Activated CD8-positive, alpha-beta T cell treated with anti-CD3 and anti-CD28 coated beads for 36 hours (primary cell): ENCODE measurements around the gene SERPINB6. TPM values are rescaled to one million over a fixed set of nuclear protein-coding genes. Genes with fewer than 3 reads are reported as not detected.

Experiments used
- ATAC-seq: fragments of 200-7000 bp; cut with Tn5 transposase; one replicate; pipeline ENCODE4 v1.10.0; 2021; ENCODE audit warnings: mild to moderate bottlenecking, moderate library complexity
- CTCF ChIA-PET: fragments of 350-600 bp; sonication (Branson Sonifier 250); formaldehyde crosslinking; loops from one replicate; lab custom pipeline; 2021; ENCODE audit warnings: antibody characterized with exemption; lab: Charles Lee
- POLR2A ChIA-PET: fragments of 350-600 bp; sonication (Branson Sonifier 250); formaldehyde crosslinking; loops from one replicate; lab custom pipeline; 2021; ENCODE audit warnings: antibody characterized with exemption; lab: Charles Lee
- DNase-seq: peaks from one replicate; pipeline ENCODE4 v3.0.0-alpha.2; 2020
- H3K27ac Mint-ChIP-seq: one replicate; pipeline ENCODE4 v1.8.0; 2021; ENCODE audit warnings: mild to moderate bottlenecking, mixed read lengths
- H3K27me3 Mint-ChIP-seq: one replicate; pipeline ENCODE4 v1.8.0; 2021; ENCODE audit warnings: mixed read lengths
- H3K36me3 Mint-ChIP-seq: one replicate; pipeline ENCODE4 v1.8.0; 2021; ENCODE audit warnings: low read depth, mixed read lengths
- H3K4me1 Mint-ChIP-seq: one replicate; pipeline ENCODE4 v1.8.0; 2021; ENCODE audit warnings: low read depth, mixed read lengths
- H3K4me3 Mint-ChIP-seq: one replicate; pipeline ENCODE4 v1.8.0; 2021; ENCODE audit warnings: mild to moderate bottlenecking, moderate library complexity, mixed read lengths
- H3K9me3 Mint-ChIP-seq: one replicate; pipeline ENCODE4 v1.8.0; 2021; ENCODE audit warnings: mixed read lengths
- CTCF ChIP-seq: fragments of 200-600 bp; IDR thresholded peaks from one replicate; pipeline ENCODE4 v1.8.0; 2022; ENCODE audit warnings: antibody characterized with exemption, mild to moderate bottlenecking
- intact Hi-C: fragments of 100-400 bp; cut with micrococcal nuclease; formaldehyde crosslinking; loops from one replicate; pipeline ENCODE4 v1.10.0; 2022
- total RNA-seq, 2 experiments: library from RNA; stranded (reverse); gene quantifications; one replicate each; pipeline ENCODE4 v1.2.3, GENCODE V29; 2021

Gene SERPINB6
- total RNA-seq, 2 experiments from 2014 or later, result 52.2 to 53.8 TPM

- no peak for TF ChIP-seq CTCF
- CTCF ChIA-PET, result interaction anchor here (1.4 kb wide), 1 partner anchor 8 kb away, joined by 7 read pairs; no protein-coding TSS in a partner anchor
- Mint-ChIP-seq H3K36me3 (peaks cover 4% of the 10 kb centered on the region), H3K4me3 (no peak overlapping the region), H3K4me1 (peaks cover 30% of the 10 kb centered on the region), H3K27ac (no peak overlapping the region), H3K27me3 (no peaks in the 10 kb centered on the region), H3K9me3 (no peaks in the 10 kb centered on the region)
- ATAC-seq (no peak), DNase-seq (no peak)
- POLR2A ChIA-PET, result interaction anchor here (0.9 to 1.0 kb wide), 2 partner anchors 13 to 120 kb away, joined by 3 to 4 read pairs; partner anchors contain the start of gene SERPINB1
- intact Hi-C loops, result no loop called here
These were observed 9.4 kb downstream of the SERPINB6 start for GRCh38 chr6:2962004-2962403.

- Mint-ChIP-seq H3K9me3 (no peaks in the 10 kb centered on the region), H3K27ac (no peak overlapping the region), H3K27me3 (no peaks in the 10 kb centered on the region), H3K4me1 (peaks cover 26% of the 10 kb centered on the region), H3K4me3 (no peak overlapping the region), H3K36me3 (peaks cover 4% of the 10 kb centered on the region)
- CTCF ChIA-PET, result interaction anchor here (1.9 kb wide), 1 partner anchor 9 kb away, joined by 8 read pairs; no protein-coding TSS in a partner anchor
- DNase-seq, result no peak
- POLR2A ChIA-PET, result interaction anchor here (1.3 kb wide), 1 partner anchor 10 kb away, joined by 5 read pairs; the partner anchor contains the start of gene SERPINB6
- intact Hi-C loops, result no loop called here
- TF ChIP-seq CTCF, result no peak
- no peak for ATAC-seq
These were observed 9.9 kb downstream of the SERPINB6 start for GRCh38 chr6:2961506-2961905.

- H3K9me3 Mint-ChIP-seq, result no peaks in the 10 kb centered on the region
- H3K4me3 Mint-ChIP-seq, result no peak overlapping the region
- TF ChIP-seq CTCF, result no peak
- H3K27me3 Mint-ChIP-seq, result no peaks in the 10 kb centered on the region
- H3K4me1 Mint-ChIP-seq, result peaks cover 23% of the 10 kb centered on the region
- ChIA-PET POLR2A (interaction anchor here (0.5 to 1.3 kb wide), 3 partner anchors 9 to 152 kb away, joined by 3 to 6 read pairs (median 5); partner anchors contain the start of gene SERPINB6), CTCF (interaction anchor here (1.0 to 1.9 kb wide), 2 partner anchors 9 to 15 kb away, joined by 3 to 8 read pairs; no protein-coding TSS in a partner anchor)
- H3K27ac Mint-ChIP-seq, result no peak overlapping the region
- no peak for DNase-seq
- ATAC-seq, result no peak
- peaks cover 7% of the 10 kb centered on the region for H3K36me3 Mint-ChIP-seq
- intact Hi-C loops, result no loop called here
These were observed 10.4 kb downstream of the SERPINB6 start for GRCh38 chr6:2960935-2961334.

GRCh38 chr6:2959909-2960719 lies 11.3 kb downstream of the SERPINB6 start:
- intact Hi-C loops, result no loop called here
- no peak for DNase-seq
- Mint-ChIP-seq H3K27me3 (no peaks in the 10 kb centered on the region), H3K36me3 (peaks cover 7% of the 10 kb centered on the region), H3K27ac (no peak overlapping the region), H3K4me1 (peaks cover 21% of the 10 kb centered on the region), H3K9me3 (no peaks in the 10 kb centered on the region), H3K4me3 (no peak overlapping the region)
- no peak for TF ChIP-seq CTCF
- POLR2A ChIA-PET, result interaction anchor here (0.5 to 1.3 kb wide), 3 partner anchors 9 to 153 kb away, joined by 3 to 6 read pairs (median 5); partner anchors contain the start of gene SERPINB6
- no peak for ATAC-seq
- CTCF ChIA-PET, result interaction anchor here (1.0 to 1.9 kb wide), 2 partner anchors 8 to 16 kb away, joined by 3 to 8 read pairs; no protein-coding TSS in a partner anchor
